HEK293 (cell line): ENCODE results near the gene DYNLRB1.

Experiments used
- FEZF1 ChIP-seq: fragments of 450-650 bp; formaldehyde crosslinking; IDR thresholded peaks from 2 replicates; pipeline ENCODE4 v1.5.1; 2016; ENCODE audit warnings: missing biosample characterization, missing genetic modification characterization
- HOXA7 ChIP-seq: sonication (generic); formaldehyde crosslinking; IDR thresholded peaks from 2 replicates; pipeline ENCODE4 v1.8.1; 2022; ENCODE audit warnings: missing genetic modification reagents, borderline replicate concordance
- KLF8 ChIP-seq: fragments of 450-650 bp; formaldehyde crosslinking; IDR thresholded peaks from 2 replicates; pipeline ENCODE4 v1.5.1; 2016; ENCODE audit warnings: missing biosample characterization, missing genetic modification characterization
- ZBTB1 ChIP-seq: fragments of 450-650 bp; formaldehyde crosslinking; IDR thresholded peaks from 2 replicates; pipeline ENCODE4 v1.5.1; 2016; ENCODE audit warnings: missing biosample characterization, missing genetic modification characterization
- ZBTB48 ChIP-seq: fragments of 450-650 bp; formaldehyde crosslinking; IDR thresholded peaks from 2 replicates; pipeline ENCODE4 v1.5.1; 2016; ENCODE audit warnings: missing biosample characterization, missing genetic modification characterization
- ZNF133 ChIP-seq: fragments of 450-650 bp; formaldehyde crosslinking; IDR thresholded peaks from 2 replicates; pipeline ENCODE4 v1.5.1; 2016; ENCODE audit warnings: missing biosample characterization, missing genetic modification characterization
- ZNF19 ChIP-seq: fragments of 450-650 bp; formaldehyde crosslinking; IDR thresholded peaks from 2 replicates; pipeline ENCODE4; 2016; ENCODE audit warnings: missing biosample characterization, missing genetic modification characterization, low read depth
- ZNF274 ChIP-seq, 2 experiments: fragments of 200-500 bp in 1 of 2; fragments of 450-650 bp in 1 of 2; sonication (Bioruptor generic) in 1 of 2; formaldehyde crosslinking in 1 of 2; IDR thresholded peaks; 2 replicates each; pipeline versions ENCODE4 v1.5.1 to v1.6.1; 2014 to 2016; ENCODE audit warnings: borderline replicate concordance in 1 of 2, inconsistent platforms in 1 of 2, low read length in 1 of 2, missing biosample characterization in 1 of 2, missing genetic modification characterization in 1 of 2
- ZNF324 ChIP-seq: fragments of 450-650 bp; formaldehyde crosslinking; IDR thresholded peaks from 2 replicates; pipeline ENCODE4 v1.5.1; 2016; ENCODE audit warnings: missing biosample characterization, missing genetic modification characterization
- ZNF366 ChIP-seq: fragments of 450-650 bp; formaldehyde crosslinking; conservative IDR thresholded peaks from 2 replicates; pipeline ENCODE4 v1.5.1; 2016; ENCODE audit warnings: missing biosample characterization, missing genetic modification characterization
- ZNF560 ChIP-seq: fragments of 450-650 bp; formaldehyde crosslinking; IDR thresholded peaks from 2 replicates; pipeline ENCODE4 v1.5.1; 2017; ENCODE audit warnings: missing biosample characterization, missing genetic modification characterization, borderline replicate concordance
- ZNF623 ChIP-seq: fragments of 450-650 bp; formaldehyde crosslinking; IDR thresholded peaks from 2 replicates; pipeline ENCODE4 v1.5.1; 2016; ENCODE audit warnings: missing biosample characterization, missing genetic modification characterization
- ZNF626 ChIP-seq: fragments of 450-650 bp; sonication (Bioruptor Pico); formaldehyde crosslinking; IDR thresholded peaks from 2 replicates; pipeline ENCODE4 v1.5.1; 2018; ENCODE audit warnings: missing biosample characterization, missing genetic modification characterization, inconsistent platforms
- ZNF660 ChIP-seq: fragments of 450-650 bp; IDR thresholded peaks from 2 replicates; pipeline ENCODE4 v1.5.1; 2018; ENCODE audit warnings: missing biosample characterization, mild to moderate bottlenecking, missing genetic modification characterization
- ZNF777 ChIP-seq: fragments of 450-650 bp; formaldehyde crosslinking; IDR thresholded peaks from 2 replicates; pipeline ENCODE4 v1.5.1; 2017; ENCODE audit warnings: missing biosample characterization, missing genetic modification characterization, borderline replicate concordance
- ZNF830 ChIP-seq: fragments of 450-650 bp; IDR thresholded peaks from 2 replicates; pipeline ENCODE4 v1.5.0; 2018; ENCODE audit warnings: missing biosample characterization, missing genetic modification characterization, low read depth, mild to moderate bottlenecking, moderate library complexity
- ZSCAN30 ChIP-seq: fragments of 450-650 bp; IDR thresholded peaks from 2 replicates; pipeline ENCODE4 v1.5.1; 2018; ENCODE audit warnings: missing biosample characterization, mild to moderate bottlenecking, missing genetic modification characterization, moderate library complexity
- TF ChIP-seq, protein P1 (sequence below): fragments of 450-650 bp; formaldehyde crosslinking; optimal IDR thresholded peaks from 2 replicates; pipeline ENCODE3; 2016; ENCODE audit warnings: missing biosample characterization, mild to moderate bottlenecking, missing genetic modification characterization
- TF ChIP-seq, protein P2 (sequence below): fragments of 450-650 bp; formaldehyde crosslinking; IDR thresholded peaks from 2 replicates; pipeline ENCODE4 v1.5.1; 2017; ENCODE audit warnings: missing biosample characterization, mild to moderate bottlenecking, missing genetic modification characterization, moderate library complexity
- TF ChIP-seq, protein P3 (sequence below): fragments of 450-650 bp; formaldehyde crosslinking; IDR thresholded peaks from 2 replicates; pipeline ENCODE4 v1.5.1; 2016; ENCODE audit warnings: missing biosample characterization, missing genetic modification characterization, borderline replicate concordance
- TF ChIP-seq, protein P4 (sequence below): fragments of 450-650 bp; formaldehyde crosslinking; IDR thresholded peaks from 2 replicates; pipeline ENCODE4 v1.5.1; 2016; ENCODE audit warnings: missing biosample characterization, missing genetic modification characterization
- TF ChIP-seq, protein P5 (sequence below): fragments of 450-650 bp; formaldehyde crosslinking; IDR thresholded peaks from 2 replicates; pipeline ENCODE4; 2016; ENCODE audit warnings: missing biosample characterization, missing genetic modification characterization
- TF ChIP-seq, protein P6 (sequence below): fragments of 450-650 bp; IDR thresholded peaks from 2 replicates; pipeline ENCODE4 v1.5.1; 2018; ENCODE audit warnings: missing biosample characterization, mild to moderate bottlenecking, missing genetic modification characterization
- TF ChIP-seq, protein P7 (sequence below): fragments of 450-650 bp; formaldehyde crosslinking; IDR thresholded peaks from 2 replicates; pipeline ENCODE4 v1.5.1; 2016; ENCODE audit warnings: missing biosample characterization, missing genetic modification characterization

Gene DYNLRB1

DNA sequence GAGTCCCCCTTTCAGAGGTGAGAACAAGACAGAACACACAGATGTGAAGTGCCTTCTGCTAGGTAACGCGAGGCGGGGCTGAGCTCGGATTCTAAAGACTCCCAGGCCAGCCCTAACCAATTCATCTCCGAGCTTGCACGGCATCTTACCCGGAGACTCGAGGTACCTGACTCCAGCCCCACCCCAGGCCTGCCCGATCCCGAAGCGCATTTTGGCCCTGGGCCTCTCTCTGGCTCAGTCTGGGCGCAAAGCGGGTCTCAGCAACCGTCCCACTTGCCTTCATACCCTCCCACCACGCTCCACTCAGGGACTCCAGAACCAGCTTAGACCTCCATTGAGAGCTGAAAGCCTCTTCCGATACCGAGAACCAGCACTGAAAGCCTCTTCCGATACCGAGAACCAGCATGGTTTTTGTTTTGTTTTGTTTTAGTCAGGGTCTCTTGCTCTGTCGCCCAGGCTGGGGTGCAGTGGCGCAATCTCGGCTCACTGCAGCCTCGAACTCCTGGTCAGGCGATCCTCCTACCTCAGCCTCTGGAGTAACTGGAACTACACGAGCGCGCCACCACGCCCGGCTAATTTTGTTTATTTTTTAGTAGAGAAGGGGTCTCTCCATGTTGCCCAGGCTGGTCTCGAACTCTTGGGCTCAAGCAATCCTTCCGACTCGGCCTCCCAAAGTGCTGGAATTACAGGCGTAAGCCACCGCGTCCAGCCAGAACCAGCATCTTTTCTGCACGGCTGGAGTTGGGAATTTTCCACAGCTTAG is 557 bp upstream of the DYNLRB1 start (continued):
- TF ChIP-seq ZNF623 (tag by site-specific recombination) (no peak), KLF8 (tag by site-specific recombination) (peak; percentile 87), ZNF366 (tag by site-specific recombination) (no peak), ZNF830 (tag by site-specific recombination) (no peak), ZNF324 (0 out of 2 replicates have a peak, but pooled peaks have one; percentile 13), FEZF1 (no peak), ZNF626 (tag by site-specific recombination) (no peak), ZNF133 (tag by site-specific recombination) (no peak), ZNF560 (tag by site-specific recombination) (no peak), ZBTB48 (tag by site-specific recombination) (peak; percentile 18), ZSCAN30 (tag by site-specific recombination) (no peak), ZNF777 (tag by site-specific recombination) (no peak), HOXA7 (no peak), ZBTB1 (tag by site-specific recombination) (0 out of 2 replicates have a peak, but pooled peaks have one; percentile 62), ZNF660 (tag by site-specific recombination) (0 out of 2 replicates have a peak, but pooled peaks have one; percentile 40), ZNF274 (IDR thresholded peaks at IDR 0.05; ENCODE audit: low read length) (no peak), ZNF274 (tag by site-specific recombination; IDR thresholded peaks at IDR 0.05; ENCODE audit: borderline replicate concordance) (no peak), ZNF19 (tag by site-specific recombination) (no peak)
- TF ChIP-seq, protein P1, sequence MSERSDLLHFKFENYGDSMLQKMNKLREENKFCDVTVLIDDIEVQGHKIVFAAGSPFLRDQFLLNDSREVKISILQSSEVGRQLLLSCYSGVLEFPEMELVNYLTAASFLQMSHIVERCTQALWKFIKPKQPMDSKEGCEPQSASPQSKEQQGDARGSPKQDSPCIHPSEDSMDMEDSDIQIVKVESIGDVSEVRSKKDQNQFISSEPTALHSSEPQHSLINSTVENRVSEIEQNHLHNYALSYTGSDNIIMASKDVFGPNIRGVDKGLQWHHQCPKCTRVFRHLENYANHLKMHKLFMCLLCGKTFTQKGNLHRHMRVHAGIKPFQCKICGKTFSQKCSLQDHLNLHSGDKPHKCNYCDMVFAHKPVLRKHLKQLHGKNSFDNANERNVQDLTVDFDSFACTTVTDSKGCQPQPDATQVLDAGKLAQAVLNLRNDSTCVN, result peak; percentile 40
- TF ChIP-seq, protein P2, sequence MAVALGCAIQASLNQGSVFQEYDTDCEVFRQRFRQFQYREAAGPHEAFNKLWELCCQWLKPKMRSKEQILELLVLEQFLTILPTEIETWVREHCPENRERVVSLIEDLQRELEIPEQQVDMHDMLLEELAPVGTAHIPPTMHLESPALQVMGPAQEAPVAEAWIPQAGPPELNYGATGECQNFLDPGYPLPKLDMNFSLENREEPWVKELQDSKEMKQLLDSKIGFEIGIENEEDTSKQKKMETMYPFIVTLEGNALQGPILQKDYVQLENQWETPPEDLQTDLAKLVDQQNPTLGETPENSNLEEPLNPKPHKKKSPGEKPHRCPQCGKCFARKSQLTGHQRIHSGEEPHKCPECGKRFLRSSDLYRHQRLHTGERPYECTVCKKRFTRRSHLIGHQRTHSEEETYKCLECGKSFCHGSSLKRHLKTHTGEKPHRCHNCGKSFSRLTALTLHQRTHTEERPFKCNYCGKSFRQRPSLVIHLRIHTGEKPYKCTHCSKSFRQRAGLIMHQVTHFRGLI (tag by site-specific recombination), result no peak
- TF ChIP-seq, protein P3, sequence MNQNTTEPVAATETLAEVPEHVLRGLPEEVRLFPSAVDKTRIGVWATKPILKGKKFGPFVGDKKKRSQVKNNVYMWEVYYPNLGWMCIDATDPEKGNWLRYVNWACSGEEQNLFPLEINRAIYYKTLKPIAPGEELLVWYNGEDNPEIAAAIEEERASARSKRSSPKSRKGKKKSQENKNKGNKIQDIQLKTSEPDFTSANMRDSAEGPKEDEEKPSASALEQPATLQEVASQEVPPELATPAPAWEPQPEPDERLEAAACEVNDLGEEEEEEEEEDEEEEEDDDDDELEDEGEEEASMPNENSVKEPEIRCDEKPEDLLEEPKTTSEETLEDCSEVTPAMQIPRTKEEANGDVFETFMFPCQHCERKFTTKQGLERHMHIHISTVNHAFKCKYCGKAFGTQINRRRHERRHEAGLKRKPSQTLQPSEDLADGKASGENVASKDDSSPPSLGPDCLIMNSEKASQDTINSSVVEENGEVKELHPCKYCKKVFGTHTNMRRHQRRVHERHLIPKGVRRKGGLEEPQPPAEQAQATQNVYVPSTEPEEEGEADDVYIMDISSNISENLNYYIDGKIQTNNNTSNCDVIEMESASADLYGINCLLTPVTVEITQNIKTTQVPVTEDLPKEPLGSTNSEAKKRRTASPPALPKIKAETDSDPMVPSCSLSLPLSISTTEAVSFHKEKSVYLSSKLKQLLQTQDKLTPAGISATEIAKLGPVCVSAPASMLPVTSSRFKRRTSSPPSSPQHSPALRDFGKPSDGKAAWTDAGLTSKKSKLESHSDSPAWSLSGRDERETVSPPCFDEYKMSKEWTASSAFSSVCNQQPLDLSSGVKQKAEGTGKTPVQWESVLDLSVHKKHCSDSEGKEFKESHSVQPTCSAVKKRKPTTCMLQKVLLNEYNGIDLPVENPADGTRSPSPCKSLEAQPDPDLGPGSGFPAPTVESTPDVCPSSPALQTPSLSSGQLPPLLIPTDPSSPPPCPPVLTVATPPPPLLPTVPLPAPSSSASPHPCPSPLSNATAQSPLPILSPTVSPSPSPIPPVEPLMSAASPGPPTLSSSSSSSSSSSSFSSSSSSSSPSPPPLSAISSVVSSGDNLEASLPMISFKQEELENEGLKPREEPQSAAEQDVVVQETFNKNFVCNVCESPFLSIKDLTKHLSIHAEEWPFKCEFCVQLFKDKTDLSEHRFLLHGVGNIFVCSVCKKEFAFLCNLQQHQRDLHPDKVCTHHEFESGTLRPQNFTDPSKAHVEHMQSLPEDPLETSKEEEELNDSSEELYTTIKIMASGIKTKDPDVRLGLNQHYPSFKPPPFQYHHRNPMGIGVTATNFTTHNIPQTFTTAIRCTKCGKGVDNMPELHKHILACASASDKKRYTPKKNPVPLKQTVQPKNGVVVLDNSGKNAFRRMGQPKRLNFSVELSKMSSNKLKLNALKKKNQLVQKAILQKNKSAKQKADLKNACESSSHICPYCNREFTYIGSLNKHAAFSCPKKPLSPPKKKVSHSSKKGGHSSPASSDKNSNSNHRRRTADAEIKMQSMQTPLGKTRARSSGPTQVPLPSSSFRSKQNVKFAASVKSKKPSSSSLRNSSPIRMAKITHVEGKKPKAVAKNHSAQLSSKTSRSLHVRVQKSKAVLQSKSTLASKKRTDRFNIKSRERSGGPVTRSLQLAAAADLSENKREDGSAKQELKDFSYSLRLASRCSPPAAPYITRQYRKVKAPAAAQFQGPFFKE, result no peak
- TF ChIP-seq, protein P4, sequence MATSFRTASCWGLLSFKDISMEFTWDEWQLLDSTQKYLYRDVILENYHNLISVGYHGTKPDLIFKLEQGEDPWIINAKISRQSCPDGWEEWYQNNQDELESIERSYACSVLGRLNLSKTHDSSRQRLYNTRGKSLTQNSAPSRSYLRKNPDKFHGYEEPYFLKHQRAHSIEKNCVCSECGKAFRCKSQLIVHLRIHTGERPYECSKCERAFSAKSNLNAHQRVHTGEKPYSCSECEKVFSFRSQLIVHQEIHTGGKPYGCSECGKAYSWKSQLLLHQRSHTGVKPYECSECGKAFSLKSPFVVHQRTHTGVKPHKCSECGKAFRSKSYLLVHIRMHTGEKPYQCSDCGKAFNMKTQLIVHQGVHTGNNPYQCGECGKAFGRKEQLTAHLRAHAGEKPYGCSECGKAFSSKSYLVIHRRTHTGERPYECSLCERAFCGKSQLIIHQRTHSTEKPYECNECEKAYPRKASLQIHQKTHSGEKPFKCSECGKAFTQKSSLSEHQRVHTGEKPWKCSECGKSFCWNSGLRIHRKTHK (tag by site-specific recombination), result no peak
- TF ChIP-seq, protein P5, sequence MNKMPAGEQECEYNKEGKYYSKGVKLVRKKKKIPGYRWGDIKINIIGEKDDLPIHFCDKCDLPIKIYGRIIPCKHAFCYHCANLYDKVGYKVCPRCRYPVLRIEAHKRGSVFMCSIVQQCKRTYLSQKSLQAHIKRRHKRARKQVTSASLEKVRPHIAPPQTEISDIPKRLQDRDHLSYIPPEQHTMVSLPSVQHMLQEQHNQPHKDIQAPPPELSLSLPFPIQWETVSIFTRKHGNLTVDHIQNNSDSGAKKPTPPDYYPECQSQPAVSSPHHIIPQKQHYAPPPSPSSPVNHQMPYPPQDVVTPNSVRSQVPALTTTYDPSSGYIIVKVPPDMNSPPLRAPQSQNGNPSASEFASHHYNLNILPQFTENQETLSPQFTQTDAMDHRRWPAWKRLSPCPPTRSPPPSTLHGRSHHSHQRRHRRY (tag by site-specific recombination), result no peak
- TF ChIP-seq, protein P6, sequence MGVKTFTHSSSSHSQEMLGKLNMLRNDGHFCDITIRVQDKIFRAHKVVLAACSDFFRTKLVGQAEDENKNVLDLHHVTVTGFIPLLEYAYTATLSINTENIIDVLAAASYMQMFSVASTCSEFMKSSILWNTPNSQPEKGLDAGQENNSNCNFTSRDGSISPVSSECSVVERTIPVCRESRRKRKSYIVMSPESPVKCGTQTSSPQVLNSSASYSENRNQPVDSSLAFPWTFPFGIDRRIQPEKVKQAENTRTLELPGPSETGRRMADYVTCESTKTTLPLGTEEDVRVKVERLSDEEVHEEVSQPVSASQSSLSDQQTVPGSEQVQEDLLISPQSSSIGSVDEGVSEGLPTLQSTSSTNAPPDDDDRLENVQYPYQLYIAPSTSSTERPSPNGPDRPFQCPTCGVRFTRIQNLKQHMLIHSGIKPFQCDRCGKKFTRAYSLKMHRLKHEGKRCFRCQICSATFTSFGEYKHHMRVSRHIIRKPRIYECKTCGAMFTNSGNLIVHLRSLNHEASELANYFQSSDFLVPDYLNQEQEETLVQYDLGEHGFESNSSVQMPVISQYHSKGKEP (tag by site-specific recombination), result no peak
- TF ChIP-seq, protein P7, sequence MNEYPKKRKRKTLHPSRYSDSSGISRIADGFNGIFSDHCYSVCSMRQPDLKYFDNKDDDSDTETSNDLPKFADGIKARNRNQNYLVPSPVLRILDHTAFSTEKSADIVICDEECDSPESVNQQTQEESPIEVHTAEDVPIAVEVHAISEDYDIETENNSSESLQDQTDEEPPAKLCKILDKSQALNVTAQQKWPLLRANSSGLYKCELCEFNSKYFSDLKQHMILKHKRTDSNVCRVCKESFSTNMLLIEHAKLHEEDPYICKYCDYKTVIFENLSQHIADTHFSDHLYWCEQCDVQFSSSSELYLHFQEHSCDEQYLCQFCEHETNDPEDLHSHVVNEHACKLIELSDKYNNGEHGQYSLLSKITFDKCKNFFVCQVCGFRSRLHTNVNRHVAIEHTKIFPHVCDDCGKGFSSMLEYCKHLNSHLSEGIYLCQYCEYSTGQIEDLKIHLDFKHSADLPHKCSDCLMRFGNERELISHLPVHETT (tag by site-specific recombination), result peak; percentile 75
